ENCODE data around the gene RAC3.

Gene RAC3

GRCh38 chr17:82045936-82046484 is 14.5 kb downstream of the RAC3 start:
- no peak for DNase-seq

- no peak for DNase-seq
Measured at GRCh38 chr17:82046903-82047302, 15.4 kb downstream of the RAC3 start.

DNA sequence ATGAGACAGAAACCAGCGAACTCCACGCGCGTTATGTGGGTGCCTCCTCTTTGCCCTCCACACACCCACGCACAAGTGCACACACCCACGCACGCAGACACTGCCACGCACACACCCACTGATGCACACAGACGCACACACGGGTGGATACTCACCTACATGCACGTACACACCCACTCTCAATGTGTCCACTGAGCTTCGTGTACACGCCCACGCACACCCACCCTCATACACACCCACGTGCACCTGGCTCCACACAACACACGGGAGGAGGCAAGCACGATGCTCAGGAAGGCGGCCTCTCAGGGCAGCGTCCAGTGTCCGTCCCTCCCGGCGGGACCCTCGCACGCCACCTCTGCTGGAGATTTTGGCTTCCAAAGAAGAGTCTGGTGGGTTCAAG is 15.9 kb downstream of the RAC3 start:
- DNase-seq, result no peak

- DNase-seq, result no peak
Measured at GRCh38 chr17:82047914-82048570, 16.6 kb downstream of the RAC3 start.

DNA sequence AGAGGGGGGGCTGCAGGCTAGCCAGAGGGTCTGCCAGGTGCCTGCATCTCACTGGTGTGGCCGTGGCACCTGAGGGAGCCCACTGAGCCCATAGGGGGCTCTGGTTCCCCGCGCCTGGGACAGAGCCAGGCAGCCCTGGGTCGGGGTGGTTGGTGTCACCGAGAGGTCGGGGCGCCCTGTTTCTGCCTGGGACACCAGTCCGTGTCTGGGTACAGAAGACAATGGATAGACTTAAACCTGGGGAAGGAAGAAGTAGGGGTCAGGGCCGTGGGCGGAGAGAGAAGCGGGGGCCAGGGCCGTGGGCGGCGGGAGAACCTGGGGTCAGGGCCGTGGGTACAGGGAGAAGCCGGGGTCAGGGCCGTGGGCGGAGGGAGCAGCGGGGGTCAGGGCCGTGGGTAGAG is 17.1 kb downstream of the RAC3 start:
- DNase-seq, result no peak

- no peak for DNase-seq
Measured at GRCh38 chr17:82049106-82049505, 17.6 kb downstream of the RAC3 start.

DNA sequence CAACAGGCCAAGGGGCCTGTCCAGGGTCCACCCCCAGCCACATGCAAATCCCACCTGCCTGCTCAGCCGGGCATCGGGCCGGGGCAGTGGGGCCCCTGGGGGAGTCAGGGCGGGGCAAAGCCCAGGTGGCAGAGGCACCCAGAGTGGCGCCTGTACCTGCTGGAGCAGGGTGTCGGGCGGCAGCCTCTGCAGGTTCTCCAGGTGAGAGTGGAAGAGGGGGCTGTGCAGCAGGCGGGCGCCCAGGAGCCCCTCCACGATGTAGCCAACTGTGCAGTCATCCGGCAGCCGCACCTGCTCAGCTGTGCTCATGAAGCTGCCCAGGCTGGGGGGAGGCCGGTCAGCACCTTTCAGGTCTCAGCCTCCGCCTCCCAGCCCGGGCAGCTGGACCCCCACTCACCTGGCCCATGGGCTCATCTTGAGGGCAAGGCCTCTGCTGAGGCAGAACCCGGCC is 18.1 kb downstream of the RAC3 start:
- no peak for DNase-seq

DNA sequence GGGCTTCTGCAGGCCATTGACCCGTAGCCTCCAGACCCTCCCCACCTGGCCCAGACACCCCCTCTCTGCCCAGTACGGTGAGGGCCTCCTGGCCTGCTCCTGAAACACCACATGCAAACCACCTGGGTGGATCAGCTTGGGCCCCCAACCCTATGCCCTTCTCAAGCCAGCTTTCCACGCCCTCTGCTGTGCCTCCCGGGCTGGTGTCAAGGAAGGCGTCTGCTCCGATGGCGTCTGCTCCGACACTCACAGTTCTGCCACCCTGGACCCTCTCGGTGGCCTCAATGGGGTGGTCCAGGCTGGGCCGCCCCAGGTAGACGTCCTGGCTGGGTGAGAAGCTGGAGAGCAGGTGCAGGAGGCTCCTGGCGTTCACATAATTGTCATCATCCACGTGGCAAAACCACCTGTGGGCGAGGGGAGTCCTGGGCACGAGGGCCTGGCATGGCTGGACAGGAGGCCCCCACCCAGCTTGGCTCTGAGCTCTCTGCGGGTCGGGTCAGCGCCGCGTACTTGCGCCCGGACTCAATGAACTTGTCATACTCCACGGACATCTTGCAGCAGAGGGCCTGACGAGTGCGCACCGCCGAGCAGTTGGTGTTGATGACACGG is 18.8 kb downstream of the RAC3 start:
- DNase-seq, result no peak

DNA sequence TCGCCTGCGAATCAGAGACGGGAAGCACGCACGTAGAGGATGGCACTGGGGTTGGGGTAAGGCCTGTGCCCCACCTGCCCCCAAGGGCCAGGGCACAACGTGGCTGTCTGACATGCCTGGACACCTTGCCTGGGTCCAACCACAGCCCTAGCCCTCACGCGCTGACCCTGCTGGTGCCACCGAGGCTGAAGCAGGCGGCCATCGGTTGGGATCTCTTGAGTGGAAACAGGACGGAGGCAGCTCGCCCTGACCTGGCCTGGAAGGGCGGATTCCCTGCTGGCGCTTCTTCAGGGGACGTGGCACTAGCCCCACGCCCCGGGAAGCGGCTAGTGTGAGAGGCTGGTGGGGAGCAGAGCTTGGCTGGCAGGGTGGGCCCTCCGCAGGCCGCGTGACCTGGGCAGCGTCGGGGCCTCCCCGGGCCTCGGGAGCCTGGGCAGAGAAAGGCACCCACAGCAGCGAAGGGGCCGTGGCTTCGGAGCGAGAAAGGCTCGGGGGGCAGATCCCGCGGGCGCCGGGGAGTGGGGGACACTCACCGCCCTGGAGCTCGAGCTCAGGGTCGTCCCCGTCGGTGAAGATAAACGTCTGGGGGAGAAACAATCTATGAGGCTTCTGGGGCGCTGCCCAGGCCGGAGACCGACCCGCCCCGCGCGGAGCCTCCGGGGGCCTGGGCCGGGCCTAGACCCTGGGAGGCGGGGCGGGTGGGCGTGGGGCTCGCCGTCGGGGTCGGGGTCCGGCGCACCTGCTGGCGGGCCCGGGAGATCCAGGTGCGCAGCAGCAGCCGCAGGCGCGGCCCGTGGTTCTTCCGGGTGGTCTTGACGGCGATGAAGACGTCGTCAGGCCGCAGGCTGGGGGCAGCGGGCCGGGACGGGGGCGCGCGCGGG is 19.5 kb downstream of the RAC3 start:
- no peak for DNase-seq

GRCh38 chr17:82051776-82052637 is 20.5 kb downstream of the RAC3 start, which contains the start of the genes GPS1 and RFNG:
Gene GPS1 (plus strand): TSS chr17:82051898. CDS start chr17:82051932, 34 bp downstream.
Gene RFNG (minus strand): TSS chr17:82051811. CDS start chr17:82051766, 45 bp downstream.
- DNase-seq, result no peak

DNA sequence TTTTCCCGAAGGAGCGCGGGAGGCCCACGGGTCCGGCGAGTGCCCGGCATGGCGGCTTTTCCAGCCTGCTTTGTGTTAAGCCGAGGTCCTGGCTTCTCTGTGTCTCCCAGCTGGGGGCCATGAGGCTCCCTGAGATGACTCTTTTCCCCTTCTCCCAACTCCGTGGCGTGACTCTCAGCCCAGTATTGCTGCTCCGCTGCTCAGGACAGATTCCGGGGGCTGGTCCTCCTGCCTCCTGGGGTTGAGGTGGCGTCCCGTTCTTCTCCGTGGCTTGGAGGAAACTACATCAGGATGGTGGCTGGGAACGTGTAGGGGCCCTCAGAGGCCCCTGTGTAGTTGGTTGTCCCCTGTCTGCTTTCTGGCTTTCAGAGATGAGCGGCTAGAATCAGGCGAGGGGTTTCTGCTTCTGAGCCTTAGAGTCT is 21.2 kb downstream of the RAC3 start:
- DNase-seq, result no peak

DNA sequence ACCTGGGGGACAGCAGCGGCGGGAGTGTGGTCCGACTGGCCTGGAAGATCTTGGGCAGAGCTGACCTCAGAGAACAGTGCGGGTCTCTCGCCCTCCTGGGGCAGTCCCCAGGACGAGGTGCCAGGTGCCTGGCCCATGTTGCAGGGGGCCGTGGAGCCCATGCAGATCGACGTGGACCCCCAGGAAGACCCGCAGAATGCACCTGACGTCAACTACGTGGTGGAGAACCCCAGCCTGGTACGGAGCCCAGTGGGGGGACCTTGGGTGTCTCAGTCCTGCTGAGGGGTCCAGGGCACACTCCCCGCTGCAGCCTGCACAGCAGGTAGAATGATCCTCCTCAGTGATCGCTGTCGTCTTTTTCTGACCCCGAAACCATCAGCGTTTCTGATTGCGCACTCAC is 21.7 kb downstream of the RAC3 start:
- DNase-seq, result no peak

- DNase-seq, result no peak
Measured at GRCh38 chr17:82053556-82054263, 22.2 kb downstream of the RAC3 start.

DNA sequence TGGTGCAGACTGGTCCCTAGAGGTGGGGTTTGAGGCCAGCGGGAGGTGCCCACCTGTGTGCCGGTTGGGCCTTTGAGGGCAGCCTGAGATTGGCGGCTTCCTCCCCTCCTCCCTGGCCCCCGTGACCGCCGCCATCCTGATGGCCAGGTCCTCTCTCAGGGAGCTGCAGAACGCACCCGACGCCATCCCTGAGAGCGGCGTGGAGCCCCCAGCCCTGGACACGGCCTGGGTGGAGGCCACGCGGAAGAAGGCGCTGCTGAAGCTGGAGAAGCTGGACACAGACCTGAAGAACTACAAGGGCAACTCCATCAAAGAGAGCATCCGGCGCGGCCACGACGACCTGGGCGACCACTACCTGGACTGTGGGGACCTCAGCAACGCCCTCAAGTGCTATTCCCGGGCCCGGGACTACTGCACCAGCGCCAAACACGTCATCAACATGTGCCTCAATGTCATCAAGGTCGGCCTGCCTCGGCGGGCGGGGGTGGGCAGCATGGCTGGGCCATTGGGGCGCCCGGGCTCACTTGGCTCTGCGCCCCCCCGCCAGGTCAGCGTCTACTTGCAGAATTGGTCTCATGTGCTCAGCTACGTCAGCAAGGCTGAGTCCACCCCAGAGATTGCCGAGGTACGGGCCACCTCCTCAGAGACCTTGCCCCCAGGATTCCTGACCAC is 23.0 kb downstream of the RAC3 start:
- DNase-seq, result no peak

GRCh38 chr17:82055023-82055964 is 23.8 kb downstream of the RAC3 start:
- no peak for DNase-seq

- DNase-seq, result no peak
Measured at GRCh38 chr17:82055965-82056728, 24.7 kb downstream of the RAC3 start.

DNA sequence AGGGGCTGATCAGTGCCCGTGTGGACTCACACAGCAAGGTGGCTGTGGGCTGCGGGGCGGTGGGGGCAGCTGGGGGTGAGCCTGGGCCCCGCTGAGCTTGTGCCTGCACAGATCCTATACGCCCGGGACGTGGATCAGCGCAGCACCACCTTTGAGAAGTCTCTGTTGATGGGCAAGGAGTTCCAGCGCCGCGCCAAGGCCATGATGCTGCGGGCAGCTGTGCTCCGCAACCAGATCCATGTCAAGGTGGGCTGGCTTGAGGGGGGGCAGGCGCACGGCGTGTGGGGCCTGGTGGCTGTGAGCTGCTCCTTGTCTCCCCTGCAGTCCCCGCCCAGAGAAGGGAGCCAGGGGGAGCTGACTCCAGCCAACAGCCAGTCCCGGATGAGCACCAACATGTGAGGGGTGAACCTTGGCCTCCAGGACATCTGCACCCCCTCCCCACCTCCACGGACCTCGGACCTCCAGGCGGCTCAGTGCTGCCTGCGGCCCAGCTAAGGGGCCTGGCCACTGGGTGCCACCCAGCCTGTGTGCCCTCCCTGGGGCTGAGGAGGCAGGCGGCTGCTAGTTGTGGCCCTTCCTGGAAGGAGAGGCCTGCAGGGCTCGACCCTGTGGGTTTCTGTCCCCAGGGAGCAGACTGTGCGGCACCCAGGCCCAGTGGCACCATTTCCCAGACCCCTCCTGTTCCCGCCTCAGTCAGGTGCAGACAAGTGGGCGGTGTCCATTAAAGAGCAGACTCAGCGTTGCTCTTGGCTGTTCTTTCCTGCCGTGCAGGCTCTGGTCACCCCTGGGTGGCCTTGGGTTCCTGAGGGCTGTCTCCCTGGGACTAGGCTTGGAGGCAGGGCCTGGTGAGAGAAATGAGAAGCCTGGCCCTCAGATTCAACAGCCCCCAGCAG is 25.5 kb downstream of the RAC3 start:
- no peak for DNase-seq
